Dendritic cell treated with granulocyte-macrophage colony-stimulating factor and Interleukin-4, amounts not matched to agents 40 ng/mL and 50 ng/mL, for 4 days (primary cell): Measurements from ENCODE around the gene OR5D16.
"Not testable (repeated sequence)": the region's sequence is repeated elsewhere in the genome, so short reads cannot be mapped to it uniquely, and the experiment has no call there.

ENCODE experiments used
- H3K27ac Mint-ChIP-seq: one replicate; pipeline ENCODE4 v1.8.0; 2022; ENCODE audit warnings: mild to moderate bottlenecking, mixed read lengths
- H3K27me3 Mint-ChIP-seq: one replicate; pipeline ENCODE4 v1.8.0; 2022; ENCODE audit warnings: mild to moderate bottlenecking, mixed read lengths
- H3K36me3 Mint-ChIP-seq: one replicate; pipeline ENCODE4 v1.8.0; 2022; ENCODE audit warnings: low read depth, mixed read lengths
- H3K4me1 Mint-ChIP-seq: one replicate; pipeline ENCODE4 v1.8.0; 2022; ENCODE audit warnings: low read depth, mixed read lengths
- H3K4me3 Mint-ChIP-seq: one replicate; pipeline ENCODE4 v1.8.0; 2022; ENCODE audit warnings: mild to moderate bottlenecking, moderate library complexity, mixed read lengths
- H3K9me3 Mint-ChIP-seq: one replicate; pipeline ENCODE4 v1.8.0; 2022; ENCODE audit warnings: mixed read lengths
- intact Hi-C: fragments of 100-400 bp; cut with micrococcal nuclease; formaldehyde crosslinking; loops from one replicate; pipeline ENCODE4 v1.15.0; 2022

The OR5D16 gene

GRCh38 chr11:55882997-55883396 lies 44.4 kb downstream of the OR5D16 start, which contains the start of gene TRIM51:
TSS of gene TRIM51 (plus strand) at chr11:55883297. CDS start at chr11:55885429, 2,132 bp downstream.
- H3K9me3 Mint-ChIP-seq, H3K27me3 Mint-ChIP-seq, H3K27ac Mint-ChIP-seq, H3K4me1 Mint-ChIP-seq, H3K4me3 Mint-ChIP-seq, H3K36me3 Mint-ChIP-seq, intact Hi-C loops: not testable (repeated sequence)

- H3K27ac Mint-ChIP-seq, H3K36me3 Mint-ChIP-seq, H3K4me1 Mint-ChIP-seq, H3K9me3 Mint-ChIP-seq, H3K4me3 Mint-ChIP-seq, H3K27me3 Mint-ChIP-seq, intact Hi-C loops: not testable (repeated sequence)
Observed at GRCh38 chr11:55884995-55885394, 46.4 kb downstream of the OR5D16 start.

- H3K9me3 Mint-ChIP-seq, H3K27me3 Mint-ChIP-seq, intact Hi-C loops, H3K27ac Mint-ChIP-seq, H3K4me3 Mint-ChIP-seq, H3K4me1 Mint-ChIP-seq, H3K36me3 Mint-ChIP-seq: not testable (repeated sequence)
Observed at GRCh38 chr11:55885481-55885880, 46.9 kb downstream of the OR5D16 start.
